ENCODE results near the gene DNAJC4.

DNA sequence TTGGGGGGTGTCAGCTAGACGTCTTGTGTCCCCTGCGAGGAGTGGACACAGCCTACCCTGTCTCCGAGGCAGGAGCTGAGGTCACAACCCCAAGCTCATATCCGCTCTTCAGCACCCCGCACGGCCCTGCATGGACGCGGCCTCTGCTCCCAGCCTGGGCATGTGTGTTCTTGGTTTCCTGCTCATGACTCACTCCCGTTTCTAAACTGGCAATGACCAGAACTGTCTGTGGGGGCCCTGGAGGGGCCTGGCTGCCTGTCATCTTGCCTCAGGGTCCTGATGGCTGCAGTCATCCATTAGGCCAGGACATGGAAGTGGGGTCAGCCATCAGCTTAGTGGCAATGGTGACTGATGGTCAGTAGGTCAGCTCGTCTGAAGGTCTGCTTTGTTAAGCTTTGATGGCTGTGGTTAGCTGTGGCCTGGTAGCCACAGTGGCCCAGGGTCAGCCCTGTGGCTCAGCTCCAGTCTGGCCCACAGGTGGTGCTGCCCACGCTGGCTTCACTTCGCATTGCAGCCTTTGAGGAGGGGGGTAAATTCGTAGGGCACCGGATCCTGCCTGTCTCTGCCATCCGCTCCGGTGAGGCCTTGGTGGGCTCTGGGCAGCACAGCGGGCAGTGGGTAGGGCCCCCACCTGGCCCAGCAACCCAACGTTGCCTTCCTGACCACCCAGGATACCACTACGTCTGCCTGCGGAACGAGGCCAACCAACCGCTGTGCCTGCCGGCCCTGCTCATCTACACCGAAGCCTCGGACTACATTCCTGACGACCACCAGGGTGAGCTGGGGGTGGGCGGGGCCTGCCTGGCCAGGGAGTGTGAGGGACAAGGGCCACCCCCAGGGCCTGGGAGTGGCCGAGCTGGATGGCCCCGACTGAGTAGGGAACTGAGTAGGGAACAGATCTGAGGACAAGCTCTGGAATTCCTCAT lies 32.9 kb downstream of the DNAJC4 start:
- TF ChIP-seq EP300 (IDR thresholded peaks at IDR 0.05) (no peak), CTCF (IDR thresholded peaks at IDR 0.05) (no peak), POLR2A (IDR thresholded peaks at IDR 0.05) (no peak)

All from sigmoid colon (tissue), 4 donors.